ENCODE measurements around the gene INTS15.

Gene INTS15

GRCh38 chr7:6589829-6590644 lies at the start of gene INTS15:
Gene INTS15 (plus strand): TSS chr7:6590021. CDS start chr7:6590284, 263 bp downstream.
- DNase-seq (ENCODE audit: low read depth in 3 of 3): peak; percentile 50 to 75 (median 73)

- no peak for DNase-seq (ENCODE audit: low read depth in 3 of 3)
Measured at GRCh38 chr7:6542368-6542767, 47.5 kb upstream of the INTS15 start.

- no peak for DNase-seq (ENCODE audit: low read depth in 3 of 3)
Measured at GRCh38 chr7:6545398-6546126, 44.3 kb upstream of the INTS15 start.

GRCh38 chr7:6546498-6547251 lies 43.1 kb upstream of the INTS15 start:
- DNase-seq (ENCODE audit: low read depth in 3 of 3): no peak

GRCh38 chr7:6547400-6547799 lies 42.4 kb upstream of the INTS15 start:
- DNase-seq (ENCODE audit: low read depth in 3 of 3): no peak

GRCh38 chr7:6551016-6551511 lies 38.8 kb upstream of the INTS15 start, which contains the start of gene GRID2IP:
Gene GRID2IP (minus strand): TSS chr7:6551461. CDS start chr7:6551436, 25 bp downstream.
- DNase-seq (ENCODE audit: low read depth in 3 of 3): no peak

- no peak for DNase-seq (ENCODE audit: low read depth in 3 of 3)
Measured at GRCh38 chr7:6553448-6554044, 36.3 kb upstream of the INTS15 start.

- DNase-seq (ENCODE audit: low read depth in 3 of 3): no peak
Measured at GRCh38 chr7:6554848-6555247, 35.0 kb upstream of the INTS15 start.

GRCh38 chr7:6556196-6556595 lies 33.6 kb upstream of the INTS15 start:
- DNase-seq (ENCODE audit: low read depth in 3 of 3): no peak

- DNase-seq (ENCODE audit: low read depth in 3 of 3): no peak
Measured at GRCh38 chr7:6558837-6559236, 31.0 kb upstream of the INTS15 start.

- no peak for DNase-seq (ENCODE audit: low read depth in 3 of 3)
Measured at GRCh38 chr7:6559896-6560295, 29.9 kb upstream of the INTS15 start.

GRCh38 chr7:6562106-6562505 lies 27.7 kb upstream of the INTS15 start:
- DNase-seq (ENCODE audit: low read depth in 3 of 3): no peak

- no peak for DNase-seq (ENCODE audit: low read depth in 3 of 3)
Measured at GRCh38 chr7:6563936-6564770, 25.7 kb upstream of the INTS15 start.

- DNase-seq (ENCODE audit: low read depth in 3 of 3): no peak
Measured at GRCh38 chr7:6565655-6566054, 24.2 kb upstream of the INTS15 start.

- DNase-seq (ENCODE audit: low read depth in 3 of 3): no peak
Measured at GRCh38 chr7:6567886-6568285, 21.9 kb upstream of the INTS15 start.

GRCh38 chr7:6571160-6571779 lies 18.6 kb upstream of the INTS15 start:
- no peak for DNase-seq (ENCODE audit: low read depth in 3 of 3)

GRCh38 chr7:6575281-6576023 lies 14.4 kb upstream of the INTS15 start:
- DNase-seq (ENCODE audit: low read depth in 3 of 3): no peak

- DNase-seq (ENCODE audit: low read depth in 3 of 3): no peak
Measured at GRCh38 chr7:6576024-6576866, 13.6 kb upstream of the INTS15 start.
